ENCODE results near the gene ERMP1.
"Not testable (repeated sequence)": the region's sequence is repeated elsewhere in the genome, so short reads cannot be mapped to it uniquely, and the experiment has no call there.

Gene ERMP1

GRCh38 chr9:5791870-5792269 is 41.0 kb downstream of the ERMP1 start:
- Mint-ChIP-seq H3K36me3 (peaks cover 48% of the 10 kb centered on the region), H3K4me3 (no peak overlapping the region), H3K9me3 (peaks cover 2% of the 10 kb centered on the region), H3K27ac (no peak overlapping the region), H3K27me3 (no peaks in the 10 kb centered on the region), H3K4me1 (peaks cover 6% of the 10 kb centered on the region)
- ATAC-seq (ENCODE audit: low read depth) (no peak), DNase-seq (ENCODE audit: low spot score in 2 of 2) (no peak)

DNA sequence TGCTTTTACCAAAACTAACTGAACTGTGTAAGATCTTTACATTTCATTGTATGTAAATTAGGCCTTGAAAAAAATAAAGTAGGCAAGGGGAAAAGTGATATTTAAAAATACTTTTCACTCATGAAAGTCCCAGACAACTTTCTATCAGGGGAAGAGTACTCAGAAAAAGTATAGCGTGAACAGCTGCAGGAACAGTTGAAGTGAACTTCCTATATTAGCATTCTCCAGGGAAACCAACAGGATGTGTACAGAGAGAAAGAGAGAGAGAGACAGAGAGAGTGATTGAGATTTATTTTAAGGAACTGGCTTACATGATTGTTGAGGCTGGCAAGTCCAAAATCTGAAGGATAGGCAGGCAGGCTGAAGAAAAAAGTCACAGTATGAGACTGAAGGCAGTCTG is 42.0 kb downstream of the ERMP1 start:
- no peak overlapping the region for H3K4me3 Mint-ChIP-seq
- H3K4me1 Mint-ChIP-seq: peaks cover 6% of the 10 kb centered on the region
- no peak for ATAC-seq (ENCODE audit: low read depth)
- H3K9me3 Mint-ChIP-seq: peaks cover 2% of the 10 kb centered on the region
- peaks cover 52% of the 10 kb centered on the region for H3K36me3 Mint-ChIP-seq
- no peak overlapping the region for H3K27ac Mint-ChIP-seq
- DNase-seq (ENCODE audit: low spot score in 2 of 2): no peak
- H3K27me3 Mint-ChIP-seq: no peaks in the 10 kb centered on the region

GRCh38 chr9:5789489-5789888 is 43.4 kb downstream of the ERMP1 start:
- H3K4me3 Mint-ChIP-seq: no peak overlapping the region
- peaks cover 54% of the 10 kb centered on the region for H3K36me3 Mint-ChIP-seq
- no peaks in the 10 kb centered on the region for H3K27me3 Mint-ChIP-seq
- no peak overlapping the region for H3K27ac Mint-ChIP-seq
- DNase-seq (ENCODE audit: low spot score in 2 of 2) (no peak), ATAC-seq (ENCODE audit: low read depth) (no peak)
- peaks cover 6% of the 10 kb centered on the region for H3K4me1 Mint-ChIP-seq
- peaks cover 2% of the 10 kb centered on the region for H3K9me3 Mint-ChIP-seq

DNA sequence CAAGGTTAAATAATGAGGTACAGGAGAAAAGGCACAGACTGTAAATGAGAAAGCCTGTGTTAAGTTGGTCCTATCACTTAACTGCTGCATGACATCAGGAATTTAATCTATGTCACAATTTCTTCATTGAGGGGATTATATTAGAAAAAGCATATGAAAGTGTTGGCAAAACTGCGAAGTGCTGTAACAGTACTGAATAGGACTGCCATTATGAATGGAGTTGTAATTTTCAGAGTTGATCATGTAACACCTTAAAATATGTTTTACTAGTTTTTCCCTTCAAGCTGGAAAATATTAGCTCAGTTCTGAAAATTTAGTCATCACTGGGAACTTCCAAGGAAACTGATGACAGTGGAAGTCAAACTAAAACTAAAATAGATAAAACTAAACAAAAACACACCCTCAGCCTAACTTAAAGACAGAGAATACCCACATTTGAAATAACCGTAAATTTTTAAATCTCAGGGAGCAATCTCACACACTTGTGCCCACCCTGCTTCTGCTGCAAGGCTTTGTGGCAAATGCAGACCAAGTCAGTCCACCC is 45.1 kb downstream of the ERMP1 start:
- H3K9me3 Mint-ChIP-seq: peaks cover 4% of the 10 kb centered on the region
- peaks cover 6% of the 10 kb centered on the region for H3K4me1 Mint-ChIP-seq
- no peaks in the 10 kb centered on the region for H3K27me3 Mint-ChIP-seq
- H3K27ac Mint-ChIP-seq: peak overlapping the region; percentile 11
- peaks cover 55% of the 10 kb centered on the region for H3K36me3 Mint-ChIP-seq
- no peak overlapping the region for H3K4me3 Mint-ChIP-seq
- DNase-seq (ENCODE audit: low spot score in 2 of 2) (no peak), ATAC-seq (ENCODE audit: low read depth) (no peak)

DNA sequence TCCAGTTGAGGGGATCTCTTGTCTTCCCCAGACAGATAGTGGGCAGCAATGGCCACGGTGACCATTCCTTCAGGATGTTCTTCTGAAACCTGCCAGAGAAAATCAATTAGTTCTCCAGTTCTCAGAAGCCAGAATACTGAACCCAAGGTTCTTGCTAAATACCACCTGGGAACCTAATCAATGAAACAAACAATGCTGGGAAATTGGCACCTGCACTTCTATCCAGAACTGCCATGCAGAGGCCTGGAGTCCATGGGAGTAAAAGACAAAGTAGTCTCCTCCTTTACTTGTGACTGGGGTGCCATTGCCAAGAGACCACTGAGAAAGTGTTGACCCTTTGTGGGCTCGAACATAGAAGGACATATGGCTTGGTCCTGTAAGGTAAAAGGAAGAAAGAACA is 45.7 kb downstream of the ERMP1 start:
- Mint-ChIP-seq H3K27me3 (no peaks in the 10 kb centered on the region), H3K27ac (peak overlapping the region; percentile 11), H3K4me3 (no peak overlapping the region), H3K36me3 (peaks cover 61% of the 10 kb centered on the region), H3K9me3 (peaks cover 8% of the 10 kb centered on the region), H3K4me1 (peaks cover 6% of the 10 kb centered on the region)
- DNase-seq (ENCODE audit: low spot score in 2 of 2): no peak
- ATAC-seq (ENCODE audit: low read depth): no peak

DNA sequence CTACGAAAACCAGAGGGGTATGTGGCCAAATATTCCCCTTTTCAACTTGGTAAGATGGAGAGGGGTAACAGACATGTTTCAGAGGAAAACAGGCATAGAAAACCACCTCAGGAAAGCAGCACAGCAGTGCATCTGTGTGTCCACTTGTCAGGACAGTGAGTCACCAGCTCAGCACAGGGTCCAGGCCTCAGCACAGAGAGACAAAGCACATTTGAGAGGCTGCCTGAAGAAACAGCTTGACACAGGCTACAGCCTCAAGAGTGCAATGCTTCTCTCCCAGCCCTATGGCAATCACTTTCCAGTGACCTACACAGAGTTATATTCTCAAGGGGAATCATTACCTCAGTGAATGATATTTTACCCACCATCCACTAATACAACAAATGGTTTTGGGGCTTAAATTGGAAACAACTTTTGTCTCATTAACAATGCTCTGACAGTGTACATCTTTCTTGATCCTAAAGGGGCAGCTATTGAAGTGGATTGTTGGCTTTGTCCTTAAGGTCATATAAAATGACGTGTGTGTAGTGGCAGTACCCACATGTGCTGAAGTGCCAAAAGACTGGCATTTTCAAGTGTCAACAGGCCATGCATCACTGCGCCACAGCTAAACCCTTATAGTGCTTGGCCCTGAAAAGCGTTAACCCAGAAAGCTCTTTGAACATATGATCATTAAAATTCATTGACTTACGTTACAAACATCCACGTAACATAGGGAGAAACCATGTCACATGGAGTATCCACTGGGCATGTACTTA is 46.4 kb downstream of the ERMP1 start:
- no peak overlapping the region for H3K4me3 Mint-ChIP-seq
- peaks cover 12% of the 10 kb centered on the region for H3K9me3 Mint-ChIP-seq
- DNase-seq (ENCODE audit: low spot score in 2 of 2) (no peak), ATAC-seq (ENCODE audit: low read depth) (no peak)
- H3K36me3 Mint-ChIP-seq: peaks cover 60% of the 10 kb centered on the region
- peak overlapping the region; percentile 11 for H3K27ac Mint-ChIP-seq
- H3K27me3 Mint-ChIP-seq: no peaks in the 10 kb centered on the region
- peaks cover 6% of the 10 kb centered on the region for H3K4me1 Mint-ChIP-seq

- peaks cover 5% of the 10 kb centered on the region for H3K4me1 Mint-ChIP-seq
- peak overlapping the region; percentile 59 for H3K27ac Mint-ChIP-seq
- H3K27me3 Mint-ChIP-seq: no peaks in the 10 kb centered on the region
- ATAC-seq (ENCODE audit: low read depth): no peak
- peaks cover 63% of the 10 kb centered on the region for H3K36me3 Mint-ChIP-seq
- DNase-seq (ENCODE audit: low spot score in 2 of 2): no peak
- H3K9me3 Mint-ChIP-seq: peaks cover 15% of the 10 kb centered on the region
- H3K4me3 Mint-ChIP-seq: no peak overlapping the region
These were observed 48.2 kb downstream of the ERMP1 start for GRCh38 chr9:5784526-5785315.

- ATAC-seq (ENCODE audit: low read depth) (no peak), DNase-seq (ENCODE audit: low spot score in 2 of 2) (no peak)
- no peak overlapping the region for H3K4me3 Mint-ChIP-seq
- H3K4me1 Mint-ChIP-seq: peaks cover 5% of the 10 kb centered on the region
- peaks cover 15% of the 10 kb centered on the region for H3K9me3 Mint-ChIP-seq
- no peaks in the 10 kb centered on the region for H3K27me3 Mint-ChIP-seq
- peak overlapping the region; percentile 11 for H3K27ac Mint-ChIP-seq
- peaks cover 61% of the 10 kb centered on the region for H3K36me3 Mint-ChIP-seq
These were observed 48.9 kb downstream of the ERMP1 start for GRCh38 chr9:5783982-5784381.

GRCh38 chr9:5783420-5783819 is 49.5 kb downstream of the ERMP1 start:
- not testable (repeated sequence) for H3K27me3 Mint-ChIP-seq; DNase-seq (ENCODE audit: low spot score in 2 of 2); ATAC-seq (ENCODE audit: low read depth); H3K4me3 Mint-ChIP-seq; H3K4me1 Mint-ChIP-seq
- H3K27ac Mint-ChIP-seq: peak overlapping the region; percentile 50
- peaks cover 15% of the 10 kb centered on the region for H3K9me3 Mint-ChIP-seq
- H3K36me3 Mint-ChIP-seq: peaks cover 63% of the 10 kb centered on the region

- H3K4me3 Mint-ChIP-seq; H3K27me3 Mint-ChIP-seq; ATAC-seq (ENCODE audit: low read depth); H3K4me1 Mint-ChIP-seq; H3K27ac Mint-ChIP-seq; DNase-seq (ENCODE audit: low spot score in 2 of 2): not testable (repeated sequence)
- Mint-ChIP-seq H3K9me3 (peaks cover 18% of the 10 kb centered on the region), H3K36me3 (peaks cover 59% of the 10 kb centered on the region)
These were observed 53.2 kb downstream of the ERMP1 start for GRCh38 chr9:5779705-5780218.

GRCh38 chr9:5778805-5779204 is 54.1 kb downstream of the ERMP1 start:
- H3K27ac Mint-ChIP-seq: no peak overlapping the region
- H3K27me3 Mint-ChIP-seq: no peaks in the 10 kb centered on the region
- peaks cover 64% of the 10 kb centered on the region for H3K36me3 Mint-ChIP-seq
- no peak overlapping the region for H3K4me3 Mint-ChIP-seq
- H3K4me1 Mint-ChIP-seq: peaks cover 5% of the 10 kb centered on the region
- ATAC-seq (ENCODE audit: low read depth): no peak
- DNase-seq (ENCODE audit: low spot score in 2 of 2): no peak
- peaks cover 18% of the 10 kb centered on the region for H3K9me3 Mint-ChIP-seq

- Mint-ChIP-seq H3K27me3 (no peaks in the 10 kb centered on the region), H3K9me3 (peaks cover 3% of the 10 kb centered on the region), H3K4me1 (no peaks in the 10 kb centered on the region), H3K27ac (peak overlapping the region; percentile 14), H3K36me3 (peaks cover 41% of the 10 kb centered on the region), H3K4me3 (no peak overlapping the region)
- ATAC-seq (ENCODE audit: low read depth) (no peak), DNase-seq (ENCODE audit: low spot score in 2 of 2) (no peak)
These were observed 59.5 kb downstream of the ERMP1 start for GRCh38 chr9:5773324-5773999.

GRCh38 chr9:5767968-5768932 is 64.7 kb downstream of the ERMP1 start:
- H3K4me3 Mint-ChIP-seq: no peak overlapping the region
- no peak for ATAC-seq (ENCODE audit: low read depth)

More at GRCh38 chr9:5767968-5768932, 64.7 kb downstream of the ERMP1 start:
- no peaks in the 10 kb centered on the region for H3K27me3 Mint-ChIP-seq
- H3K9me3 Mint-ChIP-seq: no peaks in the 10 kb centered on the region
- DNase-seq (ENCODE audit: low spot score in 2 of 2): no peak
- peaks cover 2% of the 10 kb centered on the region for H3K4me1 Mint-ChIP-seq
- H3K27ac Mint-ChIP-seq: peak overlapping the region; percentile 56
- peaks cover 44% of the 10 kb centered on the region for H3K36me3 Mint-ChIP-seq

Measured in memory B cell (primary cell).